DMS79 (cell line): ENCODE measurements around the gene TPM1.
A peak's percentile ranks its signal among the peaks of the same experiment; 100 is the strongest.
"Not testable (repeated sequence)": the region's sequence is repeated elsewhere in the genome, so short reads cannot be mapped to it uniquely, and the experiment has no call there.

ENCODE experiments used
- DNase-seq: peaks from one replicate; lab custom pipeline; 2025; lab: John Stamatoyannopoulos, UW

TPM1 gene

DNA sequence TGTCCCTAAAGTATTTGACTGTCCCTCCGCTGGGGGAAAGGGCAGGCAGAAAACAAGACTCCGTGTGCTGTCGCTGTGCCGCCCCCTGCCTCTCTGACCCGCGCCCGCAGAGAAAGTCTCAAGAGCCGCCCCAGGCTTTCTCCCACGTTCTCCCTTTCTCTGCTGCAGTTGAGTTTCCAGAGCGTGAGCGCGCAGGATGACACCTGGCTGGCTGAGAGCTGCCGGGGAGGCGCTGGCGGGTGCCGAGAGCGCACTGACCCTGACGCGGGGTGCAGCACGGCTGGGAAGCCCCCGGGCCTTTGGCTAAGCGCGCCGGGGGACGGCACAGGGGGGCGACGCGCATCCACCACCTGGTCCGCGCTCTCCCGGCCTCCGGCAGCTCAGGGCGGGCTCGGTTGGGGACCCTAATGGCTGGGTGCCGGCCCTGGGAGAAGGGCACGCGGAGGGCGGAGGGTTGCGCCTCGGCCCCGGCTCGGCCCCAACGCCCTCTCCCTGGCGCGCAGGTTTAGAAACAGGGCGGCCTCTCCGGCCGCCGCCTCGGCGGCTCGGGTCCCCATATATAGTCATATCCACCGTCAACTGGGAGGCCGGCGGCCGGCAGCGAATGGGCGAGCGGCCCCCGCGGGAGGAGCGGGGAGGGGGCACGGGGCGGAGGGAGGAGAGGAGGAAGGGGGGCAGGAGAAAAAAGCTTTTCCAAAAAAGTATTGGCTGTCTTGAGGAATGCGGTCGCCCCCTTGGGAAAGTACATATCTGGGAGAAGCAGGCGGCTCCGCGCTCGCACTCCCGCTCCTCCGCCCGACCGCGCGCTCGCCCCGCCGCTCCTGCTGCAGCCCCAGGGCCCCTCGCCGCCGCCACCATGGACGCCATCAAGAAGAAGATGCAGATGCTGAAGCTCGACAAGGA is at the start of gene TPM1:
TSS of gene TPM1 (plus strand) at position 774 of the 903 bp plus-strand sequence. CDS start at position 857, 83 bp downstream.
- DNase-seq: peak; percentile 13

DNA sequence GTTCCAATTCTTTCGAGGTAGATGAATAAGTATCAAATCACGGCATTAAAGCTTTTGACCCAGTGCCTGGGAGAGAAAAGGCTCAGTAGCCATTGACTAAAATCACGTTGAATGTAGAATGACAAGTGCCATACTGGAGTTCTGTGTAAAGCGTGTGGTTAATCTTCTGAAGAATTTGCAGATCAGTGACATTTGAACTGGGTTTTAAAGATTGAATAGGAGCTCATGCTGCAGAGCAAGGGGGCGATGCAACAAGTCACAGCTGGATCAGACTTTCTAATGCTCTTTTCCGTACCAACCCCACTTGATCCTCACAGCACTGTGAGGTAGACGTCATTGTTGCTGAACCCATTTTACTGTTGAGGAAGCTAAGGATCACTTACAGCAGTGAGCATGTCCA is 49.5 kb upstream of the TPM1 start:
- no peak for DNase-seq

DNA sequence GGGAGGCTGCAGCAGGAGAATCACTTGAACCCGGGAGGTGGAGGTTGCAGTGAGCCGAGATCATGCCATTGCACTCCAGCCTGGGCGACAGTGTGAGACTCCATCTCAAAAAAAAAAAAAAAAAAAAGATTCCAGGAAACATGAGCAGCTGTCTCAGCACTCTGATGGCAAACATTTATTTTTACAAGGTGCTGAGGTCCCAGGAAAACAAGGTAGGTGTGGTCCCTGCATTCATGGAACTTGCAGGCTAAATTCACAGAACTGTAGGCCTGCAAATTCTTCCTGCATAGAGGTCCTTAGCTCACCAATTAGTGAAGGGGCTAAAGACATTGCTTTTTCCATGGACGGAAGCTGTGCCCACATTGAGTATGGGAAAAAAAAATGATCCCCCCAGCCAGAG is 48.9 kb upstream of the TPM1 start:
- DNase-seq: not testable (repeated sequence)

DNA sequence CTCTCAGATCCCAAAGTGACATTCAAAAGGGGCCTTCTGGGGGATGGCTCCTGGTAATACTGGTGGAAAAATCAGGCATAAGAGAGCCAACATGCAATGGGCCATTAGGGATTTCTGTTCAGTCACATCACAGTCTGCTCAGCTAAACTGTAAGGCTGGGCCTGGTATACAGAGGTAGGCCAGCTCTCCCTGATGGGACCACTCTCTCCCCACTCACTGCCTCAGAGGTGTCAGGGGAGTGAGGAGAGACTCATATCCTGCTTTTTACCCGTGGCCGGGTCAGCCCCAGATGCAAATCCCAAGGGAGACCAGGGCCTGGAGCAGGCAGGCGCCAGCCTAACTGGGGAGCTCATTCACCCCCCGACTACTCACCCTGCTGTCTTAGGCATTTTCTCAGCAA is 48.1 kb upstream of the TPM1 start:
- no peak for DNase-seq

DNA sequence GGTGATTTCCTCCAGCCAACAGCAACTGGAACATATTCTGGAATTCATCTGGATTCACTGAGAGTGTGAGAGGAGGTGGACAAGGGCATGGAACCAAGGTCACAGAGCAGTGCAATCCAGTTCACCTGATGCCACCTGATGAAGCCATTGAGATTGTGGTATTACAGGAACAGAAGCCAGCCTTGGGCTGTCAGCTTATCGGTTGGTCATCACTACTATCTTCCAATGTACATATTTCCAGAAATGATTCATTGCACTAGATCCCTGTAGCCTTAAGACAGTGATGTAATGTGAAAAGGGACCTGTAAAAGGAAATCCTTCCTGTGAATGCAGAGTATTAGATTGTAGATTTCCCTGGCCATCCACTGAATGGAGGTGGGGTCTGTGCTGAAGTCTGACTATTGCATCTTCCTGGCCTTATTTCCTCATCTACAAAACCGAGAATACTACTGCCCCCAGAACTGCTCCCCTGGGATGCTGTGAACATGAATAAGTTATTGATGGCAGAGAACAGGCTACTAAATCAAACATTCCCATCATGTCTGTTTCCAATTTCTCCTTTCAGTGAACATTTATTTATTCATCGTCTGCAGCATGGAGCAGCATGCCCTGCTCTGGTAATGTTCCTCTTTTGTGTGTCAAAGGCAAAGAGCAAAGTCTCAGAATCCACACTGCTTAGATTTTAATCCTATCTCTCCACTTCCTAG is 47.4 kb upstream of the TPM1 start:
- no peak for DNase-seq

DNA sequence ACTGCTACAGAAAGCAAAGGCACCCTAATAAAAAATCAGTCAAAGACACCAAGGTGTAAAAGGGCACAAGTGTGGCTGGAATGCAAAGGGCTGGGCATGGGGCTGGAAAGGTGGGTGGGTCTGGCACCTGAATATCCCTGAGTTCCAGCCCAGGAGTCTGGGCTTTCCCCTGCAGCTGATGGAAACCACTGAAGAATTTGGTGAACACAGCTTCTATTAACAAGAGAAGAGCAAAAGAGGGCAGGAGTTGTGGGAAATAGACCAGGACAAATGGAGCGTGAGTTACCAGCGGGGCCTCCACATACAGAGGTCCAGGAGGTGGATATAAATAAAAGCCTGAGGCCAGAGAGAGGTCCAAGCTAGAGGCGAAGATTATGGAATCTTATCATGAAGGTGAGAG is 45.1 kb upstream of the TPM1 start:
- DNase-seq: no peak

DNA sequence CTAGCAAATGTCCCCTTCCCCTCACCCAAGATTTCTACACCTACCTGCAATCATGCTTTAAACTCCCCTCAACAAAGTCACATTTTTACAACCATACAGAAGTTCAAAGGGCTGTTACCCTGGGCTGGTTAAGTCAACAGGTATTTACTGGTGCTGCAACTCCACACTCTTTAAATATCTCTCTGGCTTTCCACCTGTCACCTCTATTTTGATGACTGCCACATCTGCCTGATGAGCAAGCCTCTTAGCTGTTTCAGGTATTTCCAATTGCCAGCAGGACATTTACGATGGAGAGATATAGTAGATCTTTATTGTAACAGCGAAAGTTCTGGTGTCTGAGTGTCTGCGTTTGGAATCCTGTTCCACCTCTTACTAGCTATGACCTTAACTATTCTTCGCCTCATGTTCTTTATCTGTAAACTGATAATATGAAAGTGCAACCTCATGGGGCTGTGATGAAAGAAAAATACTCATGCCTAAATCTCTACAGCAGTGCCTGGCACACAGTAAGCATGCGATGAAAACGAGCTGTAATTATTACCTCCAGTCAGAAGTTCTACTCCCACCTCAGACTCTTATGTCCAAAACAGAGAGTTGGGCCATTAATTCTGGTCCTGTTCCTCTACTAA is 44.2 kb upstream of the TPM1 start:
- DNase-seq: no peak

DNA sequence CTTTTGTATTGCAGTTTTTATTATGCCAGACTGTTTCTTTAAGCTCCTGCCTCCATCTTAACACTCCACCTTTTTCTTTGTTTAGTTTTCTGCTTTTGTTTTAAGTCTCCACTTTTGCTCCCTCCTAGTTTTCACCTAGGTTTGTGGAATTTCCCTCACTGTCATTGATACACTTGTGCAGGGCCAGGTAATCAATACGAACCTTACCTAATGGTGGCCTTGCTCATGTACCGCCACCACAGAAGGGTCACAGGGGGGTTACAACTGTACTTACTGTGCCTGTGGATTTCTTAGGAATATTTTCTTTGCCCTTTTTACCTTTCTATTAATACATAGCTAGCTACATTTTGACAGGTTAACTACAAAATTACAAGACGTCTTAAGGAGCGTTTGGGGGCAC is 43.4 kb upstream of the TPM1 start:
- DNase-seq: no peak

DNA sequence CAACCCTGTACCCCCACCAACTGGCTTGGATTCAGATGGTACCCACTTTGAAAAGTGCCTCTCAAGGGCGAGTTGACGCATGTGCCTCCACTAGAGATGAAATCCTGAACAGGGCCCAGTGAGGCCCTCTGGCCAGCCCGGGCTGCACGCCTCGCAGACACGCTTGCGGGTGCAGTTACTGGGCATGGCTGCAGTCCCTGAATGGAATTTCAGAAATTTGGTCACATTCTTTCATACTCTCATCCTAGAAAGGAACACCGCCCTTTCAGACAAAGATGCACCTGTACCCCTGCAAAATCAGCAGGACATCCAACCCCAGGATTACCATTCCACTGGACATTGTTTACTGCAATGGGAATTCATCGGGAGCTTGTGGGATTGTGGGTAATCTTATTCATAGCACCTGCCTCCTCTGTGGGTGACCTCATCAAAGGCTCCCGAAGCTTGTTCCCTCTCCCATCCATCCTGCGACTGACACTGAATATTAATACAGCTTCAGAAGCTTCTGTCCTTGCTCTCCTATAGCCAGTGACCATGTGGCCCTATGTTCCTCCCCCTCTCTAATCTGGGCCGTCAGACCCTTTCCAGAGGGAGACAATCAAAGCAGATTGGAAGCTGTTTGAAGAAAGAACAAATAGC is 42.5 kb upstream of the TPM1 start:
- DNase-seq: no peak

DNA sequence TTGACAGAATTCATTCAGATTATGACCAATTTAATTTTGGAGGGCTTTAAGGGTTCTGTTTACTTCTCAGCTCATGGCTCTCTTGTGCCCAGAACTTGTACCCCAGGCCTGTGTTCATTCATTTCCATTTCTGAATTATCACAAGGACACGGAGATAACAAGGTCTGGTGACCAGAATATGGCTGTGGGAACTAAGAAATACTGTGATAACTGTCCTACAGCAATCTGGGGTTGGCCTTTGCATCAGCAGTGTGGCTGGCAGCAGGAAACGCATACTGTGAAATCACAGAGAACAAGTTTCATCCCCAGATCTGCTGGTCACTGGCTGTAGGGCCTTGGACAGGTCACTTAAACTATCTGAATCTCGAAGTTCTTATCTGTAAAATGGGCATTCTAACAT is 41.8 kb upstream of the TPM1 start:
- DNase-seq: no peak

DNA sequence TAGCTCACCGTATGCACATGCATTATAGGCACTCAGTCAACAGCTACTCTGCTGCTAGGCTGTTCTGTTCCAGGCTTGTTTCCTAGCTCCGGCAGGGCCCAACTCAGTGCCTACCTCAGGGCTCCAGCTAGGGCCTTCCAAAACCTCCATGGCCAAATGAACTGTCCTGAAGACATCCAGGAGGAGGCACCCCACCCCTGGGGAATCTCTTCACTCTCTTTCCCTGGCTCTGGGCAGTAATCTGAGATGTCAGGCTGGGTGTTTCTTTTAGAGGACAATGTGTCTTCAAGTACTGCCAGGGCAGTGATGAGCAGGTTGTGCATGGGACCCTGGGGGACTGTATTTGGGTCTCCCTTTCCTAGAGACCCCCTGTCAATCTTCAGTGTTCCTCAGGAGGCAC is 38.3 kb upstream of the TPM1 start:
- DNase-seq: no peak

DNA sequence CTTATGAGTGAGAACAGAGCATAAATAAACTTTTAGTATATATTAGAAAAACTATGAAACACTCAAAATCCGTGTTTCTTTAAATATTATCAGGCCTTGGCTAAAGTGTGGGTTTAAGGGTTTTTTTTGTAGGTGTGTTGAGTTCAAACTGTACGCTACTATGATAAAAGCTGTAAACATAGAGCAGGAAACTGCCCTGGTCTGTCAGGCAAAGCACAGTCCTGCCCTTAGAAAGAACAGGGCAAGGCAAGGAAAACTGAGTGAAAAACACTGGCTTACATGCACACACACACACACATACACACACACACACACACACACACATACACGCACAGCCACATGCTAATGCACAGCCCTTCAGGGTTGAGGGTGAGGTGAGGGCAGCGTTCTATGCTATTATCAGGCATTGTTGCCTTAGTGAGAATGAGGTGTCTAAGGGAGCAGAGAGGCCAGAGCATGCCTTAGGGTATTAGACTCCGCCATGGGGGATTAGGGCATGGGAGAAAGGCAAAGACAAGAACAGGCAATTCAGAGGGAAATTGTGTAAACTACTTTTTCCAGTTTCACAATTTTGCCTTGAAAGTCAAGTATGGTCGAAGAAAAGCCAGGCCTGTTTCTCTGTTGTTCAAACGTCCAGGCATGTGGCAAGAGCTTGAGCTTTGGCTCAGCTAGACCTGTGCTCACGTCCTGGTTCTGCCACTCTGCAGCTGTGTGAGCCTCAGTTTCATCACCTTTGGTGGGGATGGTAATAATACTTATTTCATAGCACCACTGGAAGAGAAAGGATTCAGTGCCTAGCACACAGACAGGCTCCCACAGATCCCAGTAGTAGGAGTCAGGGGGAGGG is 36.3 kb upstream of the TPM1 start:
- DNase-seq: no peak

DNA sequence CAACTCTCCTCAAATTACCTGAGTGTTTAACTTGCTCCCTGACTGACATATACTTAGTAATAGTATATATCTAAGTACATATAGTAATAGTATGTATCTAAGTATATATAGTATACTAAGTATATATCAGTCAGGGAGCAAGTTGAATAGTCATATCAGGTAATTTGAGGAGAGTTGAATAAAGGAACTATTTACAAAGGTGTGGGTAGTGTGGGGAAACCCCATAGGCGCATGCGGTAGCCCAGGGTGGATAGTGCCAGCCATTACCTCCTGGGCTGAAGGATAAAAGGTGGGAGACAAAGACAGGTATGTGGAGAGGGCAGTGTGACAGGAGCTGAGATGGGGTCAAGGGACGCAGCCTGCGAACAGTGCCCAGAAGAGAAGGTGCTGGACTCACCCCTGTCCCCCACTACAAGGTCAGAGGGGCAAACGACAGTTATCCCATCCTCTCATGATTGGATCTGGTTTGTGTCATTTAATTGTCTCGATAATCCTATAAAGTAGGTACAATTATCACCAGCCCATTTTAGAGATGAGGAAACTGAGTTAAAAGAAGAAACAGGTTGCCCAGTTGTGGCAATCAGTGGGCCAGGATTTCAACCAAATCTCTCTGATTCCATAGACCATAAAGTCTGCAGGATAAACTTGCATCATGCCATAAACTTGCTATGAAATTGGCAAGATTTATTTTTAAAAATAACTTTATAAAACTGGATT is 34.1 kb upstream of the TPM1 start:
- DNase-seq: no peak

DNA sequence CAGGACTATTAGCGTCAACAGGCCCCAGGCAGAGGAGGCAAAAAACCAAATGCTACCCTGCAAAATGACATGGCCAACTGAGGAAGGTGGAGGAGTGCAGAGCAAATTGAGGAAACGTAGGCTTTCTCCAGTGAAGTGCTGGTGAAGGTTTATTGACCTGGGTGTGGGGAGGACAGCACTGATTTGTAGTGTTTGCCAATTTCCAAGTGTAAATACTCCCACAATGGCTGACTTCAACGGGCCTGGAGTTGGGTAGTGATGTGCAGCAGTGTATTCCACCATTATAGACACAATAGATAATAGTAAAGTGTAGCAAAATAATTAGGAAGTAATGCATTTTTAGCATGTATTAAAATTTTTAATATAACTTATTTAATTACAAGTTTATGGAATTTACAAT is 32.2 kb upstream of the TPM1 start:
- DNase-seq: no peak

DNA sequence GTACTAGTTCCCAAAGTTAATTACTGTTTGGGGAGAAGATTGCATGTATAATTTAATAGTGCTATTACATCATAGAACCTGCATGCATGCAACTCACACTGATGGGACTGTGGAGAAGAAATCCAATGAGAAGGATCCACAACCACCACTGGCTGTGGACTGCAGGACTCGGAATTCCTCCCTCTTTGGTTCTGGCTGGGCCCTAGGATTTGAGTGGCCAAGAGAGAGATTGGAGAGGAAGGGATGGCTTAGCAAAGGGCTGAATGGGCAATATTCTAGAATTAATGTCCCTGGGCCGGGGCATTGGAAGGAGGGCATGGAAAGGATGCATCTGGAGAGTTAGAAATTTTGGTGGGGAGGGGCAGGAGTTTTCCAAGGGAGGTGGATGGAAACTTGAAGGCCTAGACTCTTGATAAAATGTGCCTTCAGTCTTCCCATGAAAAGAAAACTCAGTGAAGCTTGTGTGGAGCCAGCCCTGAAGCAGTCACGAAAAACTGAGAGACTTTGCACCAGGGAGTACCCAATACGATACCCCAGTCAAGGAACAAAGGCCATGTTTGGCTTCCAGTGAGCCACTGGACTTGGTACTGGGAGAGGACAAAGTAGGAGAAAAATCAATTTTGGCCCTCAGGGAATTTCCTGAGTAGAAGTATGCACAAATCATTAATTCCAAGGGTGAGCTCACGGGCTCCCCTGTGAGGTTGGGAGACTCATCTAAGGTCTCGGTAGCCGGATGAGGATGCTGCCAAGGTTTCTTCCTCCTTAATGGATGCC is 31.4 kb upstream of the TPM1 start:
- no peak for DNase-seq

DNA sequence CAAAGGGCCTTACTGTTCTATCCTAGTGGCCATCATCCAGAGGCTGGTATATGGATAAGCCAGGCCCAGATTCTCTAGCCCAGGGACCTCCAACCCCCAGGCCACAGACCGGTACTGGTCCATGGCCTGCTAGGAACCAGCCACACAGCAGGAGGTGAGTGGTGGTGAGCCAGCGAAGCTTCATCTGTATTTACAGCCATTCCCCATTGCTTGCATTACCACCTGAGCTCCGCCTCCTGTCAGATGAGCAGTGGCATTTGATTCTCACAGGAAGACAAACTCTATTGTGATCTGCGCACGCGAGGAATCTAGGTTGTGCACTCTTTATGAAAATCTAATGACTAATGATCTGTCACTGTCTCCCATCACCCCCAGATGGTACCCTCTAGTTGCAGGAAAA is 30.1 kb upstream of the TPM1 start:
- DNase-seq: no peak

DNA sequence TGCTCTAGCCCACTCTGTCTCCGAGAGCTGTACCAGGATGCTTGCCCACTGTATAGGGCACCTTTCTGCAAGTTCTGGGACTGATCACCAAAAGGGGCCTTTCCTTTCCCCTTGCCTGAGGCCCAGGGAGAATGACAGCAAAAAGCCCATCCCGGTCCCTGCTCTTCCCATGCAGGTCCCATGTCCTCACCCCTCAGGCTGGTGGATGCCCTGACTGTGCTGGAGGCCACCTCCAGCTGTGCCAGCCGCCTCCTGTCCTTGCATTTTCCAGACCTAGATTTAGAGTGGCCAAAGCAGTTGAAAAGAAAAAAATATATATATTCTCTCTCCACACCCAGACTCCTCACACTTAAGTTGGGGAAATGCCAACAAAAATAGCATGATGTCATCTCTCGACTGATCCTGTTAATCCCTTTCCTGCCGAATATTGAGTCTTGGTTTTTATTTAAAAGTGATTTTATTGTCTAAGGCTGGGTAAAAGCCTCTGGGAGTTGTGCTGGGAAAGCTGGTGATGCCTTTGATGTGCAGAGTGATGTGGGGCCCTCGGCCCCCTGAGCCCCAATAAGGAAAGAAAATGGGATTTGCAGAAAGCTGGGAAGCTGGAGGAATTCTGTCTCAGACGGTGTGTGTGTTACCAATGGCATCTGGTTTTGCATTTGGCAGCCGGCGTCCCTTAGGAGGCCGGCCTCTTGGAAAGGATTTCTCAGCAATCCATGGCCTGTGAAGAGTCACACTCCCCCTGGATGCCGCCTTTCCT is 29.3 kb upstream of the TPM1 start:
- DNase-seq: no peak

DNA sequence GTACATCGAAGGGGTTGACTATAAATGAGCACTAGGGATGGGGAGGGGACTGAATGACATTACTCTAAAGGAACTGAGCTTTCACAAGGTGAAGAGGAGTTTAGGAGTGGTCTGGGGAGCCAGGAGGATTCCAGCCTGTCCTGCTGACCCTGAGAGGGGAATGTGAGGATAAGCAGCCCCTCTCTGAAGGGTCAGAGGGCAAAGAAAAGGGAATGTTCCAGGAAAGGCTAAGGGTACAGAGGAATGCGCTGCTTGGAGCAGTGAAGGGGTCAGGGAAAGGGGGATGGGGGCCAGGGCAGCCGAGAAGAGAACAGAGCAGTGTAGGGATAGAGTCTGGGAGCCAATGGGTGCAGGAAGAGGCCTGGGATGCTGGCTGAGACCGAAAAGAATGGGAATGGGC is 28.0 kb upstream of the TPM1 start:
- no peak for DNase-seq

DNA sequence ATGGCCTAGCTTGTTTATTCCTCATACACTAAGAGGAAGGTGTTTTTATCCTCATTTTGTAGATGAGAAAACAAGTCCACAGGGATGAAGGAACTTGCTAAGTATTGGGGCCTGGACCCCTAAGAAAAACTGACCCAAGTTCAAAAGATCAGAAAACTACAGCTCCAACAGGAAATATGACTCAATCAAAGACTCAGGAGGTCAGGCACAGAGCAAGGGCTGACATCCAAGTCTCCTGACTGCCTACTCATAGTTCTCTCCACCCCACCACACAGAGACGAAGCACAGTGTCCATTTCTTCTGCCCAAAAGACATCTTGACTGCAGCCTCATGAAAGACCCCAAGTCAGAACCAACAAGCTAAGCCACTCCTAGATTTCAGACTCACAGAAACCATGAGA is 26.9 kb upstream of the TPM1 start:
- no peak for DNase-seq
